Vagina (tissue), 2 donors: ENCODE measurements around the gene IMMP2L. TPM values are rescaled to one million over a fixed set of nuclear protein-coding genes. Genes with fewer than 3 reads are reported as not detected.

Experiments used
- DNase-seq, 2 donors: peaks; one replicate each; pipeline ENCODE4 v3.0.0-alpha.2; 2017; ENCODE audit errors: extremely low spot score in 2 of 2
- H3K27ac ChIP-seq: fragments of 200-600 bp; sonication (generic); one replicate; pipeline ENCODE4 v1.5.1; 2019
- H3K27me3 ChIP-seq: fragments of 200-600 bp; sonication (generic); one replicate; pipeline ENCODE4 v1.5.1; 2019
- H3K36me3 ChIP-seq, 2 donors: fragments of 200-600 bp; sonication (generic); one replicate each; pipeline ENCODE4 v1.5.1; 2017 to 2019
- H3K4me1 ChIP-seq: fragments of 200-600 bp; sonication (generic); one replicate; pipeline ENCODE4 v1.5.1; 2019
- H3K4me3 ChIP-seq, 2 donors: fragments of 200-600 bp; sonication (generic); 1 replicate in 1 of 2; 2 replicates in 1 of 2; pipeline ENCODE4 v1.5.1; 2016 to 2019
- H3K9me3 ChIP-seq: fragments of 200-600 bp; sonication (generic); one replicate; pipeline ENCODE4 v1.5.1; 2019
- CTCF ChIP-seq, 3 experiments: fragments of 450-650 bp in 2 of 3; fragments of 200-600 bp in 1 of 3; sonication (generic) in 1 of 3; IDR thresholded peaks; one replicate each; pipeline ENCODE4 v1.5.1; 2017 to 2019; ENCODE audit warnings: antibody characterized with exemption in 3 of 3, mild to moderate bottlenecking in 2 of 3, moderate library complexity in 2 of 3
- POLR2A ChIP-seq, 2 donors: fragments of 450-650 bp; IDR thresholded peaks; one replicate each; pipeline ENCODE4 v1.6.1; 2017; ENCODE audit warnings: antibody characterized with exemption in 2 of 2, mild to moderate bottlenecking in 2 of 2, moderate library complexity in 2 of 2
- POLR2AphosphoS5 ChIP-seq, 2 donors: sonication (generic); formaldehyde crosslinking; IDR thresholded peaks; one replicate each; pipeline ENCODE4 v1.9.0; 2017; ENCODE audit warnings: antibody characterized with exemption in 2 of 2, mild to moderate bottlenecking in 2 of 2, low read depth in 1 of 2; ENCODE audit not compliant: insufficient read depth in 1 of 2
- intact Hi-C: fragments of 100-400 bp; cut with DNase I; formaldehyde crosslinking; loops from one replicate; pipeline ENCODE4 v1.15.1; 2023
- total RNA-seq: library from RNA; depleted of rRNA; stranded (reverse); fragments of >200 nt; gene quantifications from one replicate; pipeline ENCODE4 v1.2.3, GENCODE V29; 2016

Gene IMMP2L
- total RNA-seq, 1 donor from 2014 or later = 13.3 TPM

GRCh38 chr7:111528331-111528730 is 34.0 kb downstream of the IMMP2L start:
- intact Hi-C loops = no loop called here
- Histone ChIP-seq H3K36me3 (no peaks in the 10 kb centered on the region), H3K27me3 (no peaks in the 10 kb centered on the region), H3K4me1 (peaks cover 14% of the 10 kb centered on the region), H3K27ac (no peak overlapping the region), H3K9me3 (no peaks in the 10 kb centered on the region), H3K4me3 (no peak overlapping the region)
- DNase-seq = no peak
- TF ChIP-seq POLR2AphosphoS5 (IDR thresholded peaks at IDR 0.05; ENCODE audit: insufficient read depth in 1 of 2, low read depth in 1 of 2) (no peak), CTCF (IDR thresholded peaks at IDR 0.05) (no peak), POLR2A (IDR thresholded peaks at IDR 0.05) (no peak)

GRCh38 chr7:111527545-111527944 is 34.7 kb downstream of the IMMP2L start:
- H3K4me1 ChIP-seq = peaks cover 14% of the 10 kb centered on the region
- H3K4me3 ChIP-seq = no peak overlapping the region
- intact Hi-C loops = no loop called here
- no peak for DNase-seq
- no peaks in the 10 kb centered on the region for H3K9me3 ChIP-seq
- no peaks in the 10 kb centered on the region for H3K36me3 ChIP-seq
- no peak overlapping the region for H3K27ac ChIP-seq
- H3K27me3 ChIP-seq = no peaks in the 10 kb centered on the region
- TF ChIP-seq POLR2AphosphoS5 (IDR thresholded peaks at IDR 0.05; ENCODE audit: insufficient read depth in 1 of 2, low read depth in 1 of 2) = no peak
- TF ChIP-seq CTCF (IDR thresholded peaks at IDR 0.05) = no peak
- no peak for TF ChIP-seq POLR2A (IDR thresholded peaks at IDR 0.05)

- Histone ChIP-seq H3K4me3 (no peak overlapping the region), H3K27me3 (no peaks in the 10 kb centered on the region), H3K4me1 (peaks cover 14% of the 10 kb centered on the region), H3K36me3 (peaks cover 0 to 7% of the 10 kb centered on the region in 2 donors), H3K9me3 (peaks cover 3% of the 10 kb centered on the region), H3K27ac (no peak overlapping the region)
- TF ChIP-seq CTCF (IDR thresholded peaks at IDR 0.05) (no peak), POLR2AphosphoS5 (IDR thresholded peaks at IDR 0.05; ENCODE audit: insufficient read depth in 1 of 2, low read depth in 1 of 2) (no peak), POLR2A (IDR thresholded peaks at IDR 0.05) (no peak)
- intact Hi-C loops = no loop called here
- DNase-seq = no peak
These were observed 37.2 kb downstream of the IMMP2L start for GRCh38 chr7:111525100-111525499.

GRCh38 chr7:111521660-111522059 is 40.6 kb downstream of the IMMP2L start:
- Histone ChIP-seq H3K27me3 (no peaks in the 10 kb centered on the region), H3K36me3 (peaks cover 0 to 7% of the 10 kb centered on the region in 2 donors)
- TF ChIP-seq POLR2A (IDR thresholded peaks at IDR 0.05) (no peak), CTCF (IDR thresholded peaks at IDR 0.05) (no peak), POLR2AphosphoS5 (IDR thresholded peaks at IDR 0.05; ENCODE audit: insufficient read depth in 1 of 2, low read depth in 1 of 2) (no peak)

GRCh38 chr7:111518264-111518663 is 44.0 kb downstream of the IMMP2L start:
- H3K4me1 ChIP-seq = no peaks in the 10 kb centered on the region
- intact Hi-C loops = no loop called here
- no peak for TF ChIP-seq CTCF (IDR thresholded peaks at IDR 0.05)
- no peak for TF ChIP-seq POLR2A (IDR thresholded peaks at IDR 0.05)
- TF ChIP-seq POLR2AphosphoS5 (IDR thresholded peaks at IDR 0.05; ENCODE audit: insufficient read depth in 1 of 2, low read depth in 1 of 2) = no peak
- H3K27me3 ChIP-seq = no peaks in the 10 kb centered on the region
- H3K27ac ChIP-seq = no peak overlapping the region
- H3K4me3 ChIP-seq = no peak overlapping the region
- no peak for DNase-seq
- peaks cover 3% of the 10 kb centered on the region for H3K9me3 ChIP-seq
- H3K36me3 ChIP-seq = peaks cover 0 to 7% of the 10 kb centered on the region in 2 donors

More at GRCh38 chr7:111521660-111522059, 40.6 kb downstream of the IMMP2L start:
- peaks cover 3% of the 10 kb centered on the region for H3K9me3 ChIP-seq
- H3K27ac ChIP-seq = no peak overlapping the region
- no peak for DNase-seq
- H3K4me3 ChIP-seq = no peak overlapping the region
- H3K4me1 ChIP-seq = no peaks in the 10 kb centered on the region
- intact Hi-C loops = no loop called here
